ENCODE results near the gene LAMTOR4. TPM values are rescaled to one million over a fixed set of nuclear protein-coding genes. Genes with fewer than 3 reads are reported as not detected.
"Not testable (repeated sequence)": the region's sequence is repeated elsewhere in the genome, so short reads cannot be mapped to it uniquely, and the experiment has no call there.

LAMTOR4 gene
- total RNA-seq, 4 donors from 2014 or later = 97.6 to 141 (median 127) TPM

DNA sequence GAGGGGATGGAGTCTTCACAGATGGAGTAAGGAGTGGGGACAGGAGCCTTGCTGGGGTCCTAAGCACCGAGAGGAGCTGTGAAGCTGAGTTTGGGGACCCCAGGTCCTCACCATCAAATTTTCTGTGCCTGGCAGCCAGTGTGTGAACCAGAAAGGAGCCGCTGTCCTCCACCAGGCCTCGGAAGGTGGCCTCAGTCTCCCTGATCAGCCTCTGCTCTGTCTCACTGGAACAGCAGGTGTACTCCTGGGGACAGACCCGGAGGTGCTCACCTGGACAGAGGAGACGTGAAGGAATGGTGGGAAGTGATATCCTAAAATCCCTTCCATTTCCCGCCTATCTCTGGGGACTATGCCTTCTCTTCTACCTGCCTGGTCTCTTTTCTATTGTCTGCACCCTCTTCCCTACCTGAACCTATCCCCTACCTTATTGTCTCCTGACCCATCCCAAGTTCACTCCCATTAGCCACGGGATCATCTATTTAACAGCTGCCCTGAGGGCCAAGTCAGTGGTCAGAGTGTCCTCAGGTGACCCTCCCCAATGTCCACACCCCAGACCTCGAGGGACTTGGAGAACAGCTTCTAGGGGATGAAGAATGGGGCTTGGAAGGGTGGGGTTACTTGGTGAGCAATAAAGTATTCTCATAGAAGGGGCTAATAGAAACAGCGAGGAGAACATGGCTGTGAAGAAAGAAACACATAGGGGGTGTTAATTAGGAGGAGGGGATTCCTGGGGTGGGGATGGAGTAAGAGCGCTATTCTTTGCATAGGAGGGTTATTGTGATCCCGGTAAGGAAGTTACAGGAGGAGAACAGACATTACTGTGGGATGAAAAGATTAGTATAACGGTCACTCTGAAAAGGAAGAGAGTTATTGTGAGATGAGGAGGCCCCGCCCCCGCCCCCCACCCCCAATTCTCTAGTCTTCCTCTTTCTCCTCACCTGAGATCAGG is 27.7 kb downstream of the LAMTOR4 start:
- TF ChIP-seq POLR2A (IDR thresholded peaks at IDR 0.05) = no peak
- Histone ChIP-seq H3K9me3 (no peaks in the 10 kb centered on the region), H3K4me1 (peaks cover 7 to 15% of the 10 kb centered on the region in 2 donors), H3K36me3 (no peaks in the 10 kb centered on the region), H3K4me3 (peak overlapping the region; percentile 41 to 62 (median 48)), H3K27me3 (peaks cover 8 to 22% (median 12%) of the 10 kb centered on the region in 3 donors), H3K27ac (peak overlapping the region in 2 of 4 donors; percentile 13 to 21)
- no peak for DNase-seq
- intact Hi-C loops (cut with DNase I; ENCODE audit: low total_unique reads) (no loop called here), in situ Hi-C loops (cut with MboI; ENCODE audit: low sequenced_read_pairs in 4 of 4) (no loop called here)
- no peak for ATAC-seq

DNA sequence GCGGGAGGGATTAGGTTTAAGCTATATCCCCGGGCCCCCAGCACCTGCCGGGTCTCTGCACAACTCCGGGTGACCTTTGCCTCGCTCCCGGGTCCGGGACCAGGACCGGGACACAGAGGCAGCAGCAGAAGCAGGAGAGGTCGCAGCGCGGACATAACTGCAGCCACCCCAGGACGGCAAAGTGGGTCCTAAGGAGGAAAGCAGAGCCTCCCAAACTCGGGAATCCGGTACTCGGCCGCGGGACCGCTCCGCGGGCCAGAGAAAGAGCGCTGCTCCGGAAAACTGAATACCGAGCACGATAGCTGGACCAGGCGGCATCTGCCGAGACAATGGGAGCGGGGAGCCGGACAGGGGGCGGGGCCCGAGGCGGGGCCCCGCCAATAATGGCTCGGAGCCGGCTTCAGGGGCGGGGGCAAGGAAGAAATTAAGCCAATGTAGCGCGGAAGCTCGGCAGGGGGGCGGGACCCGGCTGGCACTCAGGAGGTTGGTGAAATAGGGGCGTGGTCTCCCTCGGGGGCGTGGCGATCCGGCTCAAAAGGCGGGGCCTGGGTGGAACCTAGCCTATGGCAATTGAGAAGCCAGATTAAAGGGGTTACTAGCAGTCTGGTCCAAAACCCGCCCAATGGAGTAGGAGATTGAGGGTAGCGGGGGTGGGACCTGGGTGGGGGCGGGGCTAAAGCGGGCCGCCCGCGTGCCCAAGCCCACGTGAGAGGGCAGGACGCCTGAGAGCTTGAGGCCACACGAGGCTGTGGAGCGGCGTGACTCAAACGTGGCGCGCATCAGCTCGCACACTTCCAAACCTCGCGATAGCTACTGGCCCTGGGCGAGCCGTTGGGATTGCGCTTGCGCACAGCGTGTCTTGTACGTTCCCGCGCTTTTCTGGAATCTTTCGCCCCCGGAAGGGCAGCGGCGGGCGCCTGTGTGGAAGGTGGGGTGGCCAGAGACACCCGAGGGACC is 28.6 kb downstream of the LAMTOR4 start, which contains the start of the genes GPC2 and STAG3:
Gene GPC2 (minus strand): TSS at position 337 of the 957 bp plus-strand sequence. CDS start 182 bp downstream, at position 155.
Gene STAG3 (plus strand): TSS at position 874 of the 957 bp plus-strand sequence. CDS start 2,639 bp downstream, outside the sequence.
- in situ Hi-C loops (cut with MboI; ENCODE audit: low sequenced_read_pairs in 4 of 4) = no loop called here
- H3K27ac ChIP-seq = peak within 1 kb of the TSS in 2 of 4 donors; percentile 13 to 21
- ATAC-seq (peak; percentile 89 to 92), DNase-seq (peak; percentile 85 to 91)
- intact Hi-C loops (cut with DNase I; ENCODE audit: low total_unique reads) = no loop called here
- H3K36me3 ChIP-seq = no peaks in the 10 kb centered on the region
- H3K4me1 ChIP-seq = peaks cover 7 to 15% of the 10 kb centered on the region in 2 donors
- no peaks in the 10 kb centered on the region for H3K9me3 ChIP-seq
- H3K4me3 ChIP-seq = peak within 1 kb of the TSS; percentile 41 to 62 (median 48)
- TF ChIP-seq, protein P1, sequence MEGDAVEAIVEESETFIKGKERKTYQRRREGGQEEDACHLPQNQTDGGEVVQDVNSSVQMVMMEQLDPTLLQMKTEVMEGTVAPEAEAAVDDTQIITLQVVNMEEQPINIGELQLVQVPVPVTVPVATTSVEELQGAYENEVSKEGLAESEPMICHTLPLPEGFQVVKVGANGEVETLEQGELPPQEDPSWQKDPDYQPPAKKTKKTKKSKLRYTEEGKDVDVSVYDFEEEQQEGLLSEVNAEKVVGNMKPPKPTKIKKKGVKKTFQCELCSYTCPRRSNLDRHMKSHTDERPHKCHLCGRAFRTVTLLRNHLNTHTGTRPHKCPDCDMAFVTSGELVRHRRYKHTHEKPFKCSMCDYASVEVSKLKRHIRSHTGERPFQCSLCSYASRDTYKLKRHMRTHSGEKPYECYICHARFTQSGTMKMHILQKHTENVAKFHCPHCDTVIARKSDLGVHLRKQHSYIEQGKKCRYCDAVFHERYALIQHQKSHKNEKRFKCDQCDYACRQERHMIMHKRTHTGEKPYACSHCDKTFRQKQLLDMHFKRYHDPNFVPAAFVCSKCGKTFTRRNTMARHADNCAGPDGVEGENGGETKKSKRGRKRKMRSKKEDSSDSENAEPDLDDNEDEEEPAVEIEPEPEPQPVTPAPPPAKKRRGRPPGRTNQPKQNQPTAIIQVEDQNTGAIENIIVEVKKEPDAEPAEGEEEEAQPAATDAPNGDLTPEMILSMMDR (IDR thresholded peaks at IDR 0.05 in 4 of 5, conservative IDR thresholded peaks at IDR 0.05 in 1 of 5) = no peak
- TF ChIP-seq POLR2A (IDR thresholded peaks at IDR 0.05) = no peak
- H3K27me3 ChIP-seq = peaks cover 4 to 13% (median 5%) of the 10 kb centered on the region in 3 donors

DNA sequence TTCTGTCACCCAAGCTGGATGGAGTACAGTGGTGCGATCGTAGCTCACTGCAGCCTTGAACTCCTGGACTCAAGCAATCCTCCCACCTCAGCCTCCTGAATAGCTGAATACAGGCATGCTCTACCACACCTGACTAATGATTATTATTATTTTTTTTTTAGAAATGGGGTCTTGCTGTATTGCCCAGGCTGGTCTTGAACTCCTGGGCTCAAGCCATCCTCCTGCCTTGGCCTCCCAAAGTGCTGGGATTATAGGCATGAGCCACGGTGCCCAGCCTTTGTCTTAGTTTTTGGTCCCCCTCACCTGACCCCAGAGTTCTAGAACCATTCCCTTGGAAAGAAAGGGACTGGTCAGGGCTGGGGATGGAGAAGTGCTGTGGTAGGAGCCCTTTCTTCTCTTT is 31.4 kb downstream of the LAMTOR4 start:
- peaks cover 7 to 15% of the 10 kb centered on the region in 2 donors for H3K4me1 ChIP-seq
- H3K27ac ChIP-seq; H3K27me3 ChIP-seq; H3K36me3 ChIP-seq; H3K4me3 ChIP-seq; intact Hi-C loops (cut with DNase I; ENCODE audit: low total_unique reads); ATAC-seq; DNase-seq; H3K9me3 ChIP-seq; in situ Hi-C loops (cut with MboI; ENCODE audit: low sequenced_read_pairs in 4 of 4): not testable (repeated sequence)

DNA sequence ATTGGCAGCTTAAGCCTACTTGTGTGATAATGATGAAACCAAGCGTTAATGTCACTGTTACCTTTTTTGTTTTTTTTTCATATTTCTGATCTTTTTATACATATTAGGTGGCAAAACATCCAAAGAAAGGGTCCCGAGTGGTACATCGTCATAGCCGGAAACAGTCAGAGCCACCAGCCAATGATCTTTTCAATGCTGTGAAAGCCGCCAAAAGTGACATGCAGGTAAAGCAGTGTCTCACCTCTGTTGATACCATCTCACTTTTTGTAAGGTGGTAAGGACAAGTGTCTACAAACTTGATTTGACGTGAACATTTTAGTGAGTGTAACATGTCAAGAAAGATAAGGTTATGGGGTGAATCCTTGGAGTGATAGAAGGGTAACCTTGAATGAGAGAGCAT is 33.9 kb downstream of the LAMTOR4 start:
- H3K9me3 ChIP-seq; DNase-seq; ATAC-seq; H3K4me3 ChIP-seq; H3K27ac ChIP-seq; in situ Hi-C loops (cut with MboI; ENCODE audit: low sequenced_read_pairs in 4 of 4); H3K27me3 ChIP-seq; intact Hi-C loops (cut with DNase I; ENCODE audit: low total_unique reads); H3K4me1 ChIP-seq; H3K36me3 ChIP-seq: not testable (repeated sequence)

DNA sequence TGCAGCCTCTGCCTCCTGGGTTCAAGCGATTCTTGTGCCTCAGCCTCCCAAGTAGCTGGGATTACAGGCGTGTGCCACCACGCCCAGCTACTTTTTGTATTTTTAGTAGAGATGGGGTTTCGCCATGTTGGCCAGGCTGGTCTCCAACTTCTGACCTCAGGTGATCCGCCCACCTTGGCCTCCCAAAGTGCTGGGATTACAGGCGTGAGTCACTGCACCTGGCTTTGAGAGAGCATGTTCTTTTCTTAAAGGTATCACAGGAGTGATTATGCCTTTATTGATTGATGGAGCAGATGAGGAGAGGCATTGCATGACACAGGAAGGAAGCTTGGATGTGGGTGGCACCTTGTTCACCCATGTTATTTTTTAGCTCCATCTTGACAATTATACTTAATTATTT is 34.4 kb downstream of the LAMTOR4 start:
- H3K27ac ChIP-seq; ATAC-seq; intact Hi-C loops (cut with DNase I; ENCODE audit: low total_unique reads); H3K27me3 ChIP-seq; H3K4me1 ChIP-seq; DNase-seq; in situ Hi-C loops (cut with MboI; ENCODE audit: low sequenced_read_pairs in 4 of 4); H3K4me3 ChIP-seq; H3K9me3 ChIP-seq; H3K36me3 ChIP-seq: not testable (repeated sequence)

DNA sequence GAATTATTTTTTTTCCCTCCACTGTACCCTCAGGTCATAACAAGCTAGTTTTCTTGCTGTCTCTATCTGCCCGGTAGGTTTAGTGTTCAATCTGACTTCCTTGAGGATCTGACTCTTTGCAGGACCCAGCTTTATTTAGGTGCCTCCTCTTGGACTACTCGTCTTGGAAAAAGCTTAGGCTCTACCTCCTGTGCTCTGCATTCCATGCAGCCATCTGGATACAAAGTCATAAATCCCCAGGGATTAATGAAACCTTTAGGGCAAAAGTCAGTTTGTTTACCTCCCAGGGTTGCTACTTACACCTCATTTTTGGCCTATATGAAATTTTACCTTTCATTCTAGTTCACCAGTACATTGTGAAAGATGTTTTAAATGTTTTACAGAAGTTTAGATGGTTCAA is 37.0 kb downstream of the LAMTOR4 start:
- no peak overlapping the region for H3K4me3 ChIP-seq
- ATAC-seq = no peak
- intact Hi-C loops (cut with DNase I; ENCODE audit: low total_unique reads) = no loop called here
- TF ChIP-seq POLR2A (IDR thresholded peaks at IDR 0.05) = no peak
- TF ChIP-seq, protein P1 (IDR thresholded peaks at IDR 0.05 in 4 of 5, conservative IDR thresholded peaks at IDR 0.05 in 1 of 5) = no peak
- in situ Hi-C loops (cut with MboI; ENCODE audit: low sequenced_read_pairs in 4 of 4) = no loop called here
- H3K27me3 ChIP-seq = peaks cover 0 to 9% (median 5%) of the 10 kb centered on the region in 3 donors
- no peaks in the 10 kb centered on the region for H3K36me3 ChIP-seq
- no peak for DNase-seq
- no peaks in the 10 kb centered on the region for H3K4me1 ChIP-seq
- no peak overlapping the region for H3K27ac ChIP-seq
- no peaks in the 10 kb centered on the region for H3K9me3 ChIP-seq
